K562 (cell line): Measurements from ENCODE around the gene P4HB. TPM values are rescaled to one million over a fixed set of nuclear protein-coding genes. Genes with fewer than 3 reads are reported as not detected.
A peak's percentile ranks its signal among the peaks of the same experiment; 100 is the strongest.

Source experiments
- ATF1 ChIP-seq, 2 experiments: fragments of 450-650 bp in 1 of 2; IDR thresholded peaks; 2 replicates each; pipeline ENCODE4 v1.6.1; 2016; ENCODE audit warnings: missing compliant biosample characterization in 1 of 2, missing genetic modification characterization in 1 of 2
- CSDE1 ChIP-seq, 2 experiments: fragments of 450-650 bp; IDR thresholded peaks; 2 replicates each; pipeline ENCODE4 v1.6.1; 2016; ENCODE audit warnings: mild to moderate bottlenecking in 1 of 2
- ELK1 ChIP-seq: sonication (generic); formaldehyde crosslinking; IDR thresholded peaks from 2 replicates; pipeline ENCODE4 v1.8.1; 2022; ENCODE audit warnings: missing genetic modification reagents
- GMEB1 ChIP-seq: fragments of 250-450 bp; sonication (Bioruptor Pico); IDR thresholded peaks from 2 replicates; pipeline ENCODE4 v1.4.0; 2020; ENCODE audit warnings: mild to moderate bottlenecking
- ILF3 ChIP-seq: fragments of 450-650 bp; IDR thresholded peaks from 2 replicates; pipeline ENCODE4 v1.6.1; 2018; ENCODE audit warnings: antibody characterized with exemption, mild to moderate bottlenecking, moderate library complexity, borderline replicate concordance
- LEF1 ChIP-seq: fragments of 450-650 bp; IDR thresholded peaks from 2 replicates; pipeline ENCODE4 v1.6.1; 2016; ENCODE audit warnings: mild to moderate bottlenecking
- MCM5 ChIP-seq: fragments of 450-650 bp; IDR thresholded peaks from 2 replicates; pipeline ENCODE4 v1.6.1; 2016; ENCODE audit warnings: low read depth
- MEF2D ChIP-seq: conservative IDR thresholded peaks from 2 replicates; pipeline ENCODE4 v1.6.1; 2016; ENCODE audit warnings: low read depth, missing genetic modification characterization, missing compliant biosample characterization
- MLX ChIP-seq, 2 experiments: fragments of 450-650 bp in 1 of 2; sonication (generic) in 1 of 2; formaldehyde crosslinking; conservative IDR thresholded peaks; 2 replicates each; pipeline versions ENCODE4 v1.4.0 to v1.8.1; 2020 to 2022; ENCODE audit warnings: mild to moderate bottlenecking in 1 of 2, missing genetic modification reagents in 1 of 2
- NFIC ChIP-seq: fragments of 450-650 bp; IDR thresholded peaks from 2 replicates; pipeline ENCODE4 v1.6.1; 2017; ENCODE audit warnings: mild to moderate bottlenecking, inconsistent platforms
- RBM39 ChIP-seq: fragments of 200-400 bp; formaldehyde crosslinking; optimal IDR thresholded peaks from 2 replicates; pipeline ENCODE3; 2018; ENCODE audit warnings: low read depth, low read length
- SPI1 ChIP-seq: IDR thresholded peaks from 2 replicates; pipeline ENCODE4 v1.6.1; 2011; ENCODE audit warnings: low read depth, low read length, control low read depth, borderline replicate concordance
- STAT5A ChIP-seq: IDR thresholded peaks from 2 replicates; pipeline ENCODE4 v1.6.1; 2012; ENCODE audit warnings: low read length, inconsistent platforms, borderline replicate concordance
- TBL1XR1 ChIP-seq, 2 experiments: IDR thresholded peaks; 2 replicates each; pipeline ENCODE4 v1.6.1; 2012; ENCODE audit warnings: improper control_type of control experiment in 2 of 2, low read length in 2 of 2, mild to moderate bottlenecking in 1 of 2
- TCF7L2 ChIP-seq: fragments of 150-350 bp; IDR thresholded peaks from 2 replicates; pipeline ENCODE4 v1.6.1; 2016; ENCODE audit warnings: low read depth, mild to moderate bottlenecking, low read length, moderate library complexity
- THRAP3 ChIP-seq: fragments of 450-650 bp; IDR thresholded peaks from 2 replicates; pipeline ENCODE4 v1.6.1; 2016; ENCODE audit warnings: mild to moderate bottlenecking, inconsistent platforms, borderline replicate concordance
- TOE1 ChIP-seq, 2 experiments: fragments of 450-650 bp in 1 of 2; sonication (generic) in 1 of 2; formaldehyde crosslinking in 1 of 2; IDR thresholded peaks; 2 replicates each; pipeline versions ENCODE4 v1.7.1 to v1.8.0; 2016 to 2022; ENCODE audit warnings: borderline replicate concordance in 2 of 2, mild to moderate bottlenecking in 2 of 2, antibody characterized with exemption in 1 of 2, inconsistent platforms in 1 of 2, low read depth in 1 of 2, missing genetic modification reagents in 1 of 2, moderate library complexity in 1 of 2
- ZNF12 ChIP-seq: sonication (generic); formaldehyde crosslinking; IDR thresholded peaks from 2 replicates; pipeline ENCODE4 v1.4.0; 2020; ENCODE audit warnings: mild to moderate bottlenecking, missing genetic modification reagents
- ZNF124 ChIP-seq: sonication (generic); formaldehyde crosslinking; IDR thresholded peaks from 2 replicates; pipeline ENCODE4 v1.8.1; 2022; ENCODE audit warnings: missing genetic modification reagents
- ZNF143 ChIP-seq: sonication (generic); formaldehyde crosslinking; IDR thresholded peaks from 2 replicates; pipeline ENCODE4 v1.9.0; 2022; ENCODE audit warnings: mild to moderate bottlenecking, missing genetic modification reagents
- ZNF584 ChIP-seq: fragments of 200-800 bp; sonication (Bioruptor generic); IDR thresholded peaks from 2 replicates; pipeline ENCODE4 v1.6.1; 2016; ENCODE audit warnings: low read depth, mild to moderate bottlenecking, missing genetic modification characterization, missing compliant biosample characterization
- ZNF778 ChIP-seq: fragments of 450-650 bp; formaldehyde crosslinking; IDR thresholded peaks from 2 replicates; pipeline ENCODE4 v1.4.0; 2020; ENCODE audit warnings: mild to moderate bottlenecking, moderate library complexity
- polyA plus RNA-seq, 8 experiments: library from polyadenylated mRNA; depleted of rRNA in 4 of 8; stranded (reverse) in 5 of 8; unstranded in 3 of 8; fragments of >200 nt; fragmentation: Nextera tagmentation in 2 of 8; fragmentation: Illumina TruSeq in 1 of 8; extraction: Ambion mirVana in 2 of 8; extraction: Trizol in 1 of 8; gene quantifications; 2 replicates each; pipeline versions ENCODE4 v1.2.1 to v1.2.3, GENCODE V29; 2011 to 2014; ENCODE audit warnings: inconsistent platforms in 1 of 8, missing spikeins in 1 of 8
- total RNA-seq, 7 experiments: library from RNA; depleted of rRNA in 6 of 7; stranded (reverse); fragments of >200 nt in 6 of 7; fragmentation: Illumina TruSeq in 2 of 7; extraction: Trizol in 2 of 7; gene quantifications; 2 replicates each; pipeline versions ENCODE4 v1.2.1 to v1.2.3, GENCODE V29; 2011 to 2021; ENCODE audit warnings: low replicate concordance in 1 of 7

P4HB gene
- total and polyA plus RNA-seq, 9 of the 15 experiments (the other 6 are each of a cell fraction or from before 2014, with no cell fraction given): 4.4 to 645 (median 325) TPM

GRCh38 chr17:81869221-81870130, 9.1 kb upstream of the P4HB start (continued):
- TF ChIP-seq MEF2D (no peak), TOE1 (IDR thresholded peaks at IDR 0.05; ENCODE audit: borderline replicate concordance) (0 out of 2 replicates have a peak, but pooled peaks have one; percentile 58), TOE1 (CRISPR knock-in tag; IDR thresholded peaks at IDR 0.05; ENCODE audit: borderline replicate concordance, low read depth) (no peak), NFIC (no peak; the same call in 1 of the 2 replicates), ATF1 (CRISPR knock-in tag; IDR thresholded peaks at IDR 0.05) (no peak), ATF1 (tag; IDR thresholded peaks at IDR 0.05) (no peak), ZNF778 (CRISPR knock-in tag) (no peak), ZNF12 (CRISPR knock-in tag) (0 out of 2 replicates have a peak, but pooled peaks have one; percentile 18), MLX (CRISPR knock-in tag; conservative IDR thresholded peaks at IDR 0.05) (no peak), TBL1XR1 (IDR thresholded peaks at IDR 0.05; ENCODE audit: low read length in 2 of 2) (no peak), GMEB1 (CRISPR knock-in tag) (no peak), ELK1 (CRISPR knock-in tag) (no peak), SPI1 (no peak), ILF3 (no peak), ZNF584 (CRISPR knock-in tag) (no peak), ZNF143 (CRISPR knock-in tag) (no peak), CSDE1 (IDR thresholded peaks at IDR 0.05) (no peak; a peak in 1 of 4 replicates), ZNF124 (CRISPR knock-in tag) (no peak), THRAP3 (no peak), TCF7L2 (no peak), RBM39 (no peak), MCM5 (no peak), LEF1 (no peak), STAT5A (no peak)
